SHP77 treated with DMSO at 0.1 percent for 48 hours (cell line): ENCODE data around the gene GPATCH2L.

Experiments used
- DNase-seq: peaks from one replicate; lab custom pipeline; 2025; lab: John Stamatoyannopoulos, UW

The GPATCH2L gene

DNA sequence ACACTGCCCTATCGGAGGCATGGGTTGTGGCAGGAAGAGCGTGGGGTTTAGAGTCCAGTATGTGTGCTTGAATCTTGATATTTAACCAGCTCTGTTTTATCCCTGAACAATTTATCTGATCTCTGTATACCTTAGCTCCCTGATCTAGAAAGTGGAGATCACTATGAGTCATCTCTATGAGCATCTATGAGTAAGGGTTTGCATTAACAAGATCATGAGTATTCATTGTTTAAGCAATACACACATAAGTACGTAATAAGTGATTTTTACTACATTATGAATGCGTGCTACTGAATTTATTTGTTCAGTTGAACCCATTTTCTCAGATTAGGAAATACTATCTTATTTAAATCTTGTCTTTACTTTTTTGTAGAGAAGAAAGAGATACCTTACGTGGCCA is 49.4 kb downstream of the GPATCH2L start:
- DNase-seq: no peak

DNA sequence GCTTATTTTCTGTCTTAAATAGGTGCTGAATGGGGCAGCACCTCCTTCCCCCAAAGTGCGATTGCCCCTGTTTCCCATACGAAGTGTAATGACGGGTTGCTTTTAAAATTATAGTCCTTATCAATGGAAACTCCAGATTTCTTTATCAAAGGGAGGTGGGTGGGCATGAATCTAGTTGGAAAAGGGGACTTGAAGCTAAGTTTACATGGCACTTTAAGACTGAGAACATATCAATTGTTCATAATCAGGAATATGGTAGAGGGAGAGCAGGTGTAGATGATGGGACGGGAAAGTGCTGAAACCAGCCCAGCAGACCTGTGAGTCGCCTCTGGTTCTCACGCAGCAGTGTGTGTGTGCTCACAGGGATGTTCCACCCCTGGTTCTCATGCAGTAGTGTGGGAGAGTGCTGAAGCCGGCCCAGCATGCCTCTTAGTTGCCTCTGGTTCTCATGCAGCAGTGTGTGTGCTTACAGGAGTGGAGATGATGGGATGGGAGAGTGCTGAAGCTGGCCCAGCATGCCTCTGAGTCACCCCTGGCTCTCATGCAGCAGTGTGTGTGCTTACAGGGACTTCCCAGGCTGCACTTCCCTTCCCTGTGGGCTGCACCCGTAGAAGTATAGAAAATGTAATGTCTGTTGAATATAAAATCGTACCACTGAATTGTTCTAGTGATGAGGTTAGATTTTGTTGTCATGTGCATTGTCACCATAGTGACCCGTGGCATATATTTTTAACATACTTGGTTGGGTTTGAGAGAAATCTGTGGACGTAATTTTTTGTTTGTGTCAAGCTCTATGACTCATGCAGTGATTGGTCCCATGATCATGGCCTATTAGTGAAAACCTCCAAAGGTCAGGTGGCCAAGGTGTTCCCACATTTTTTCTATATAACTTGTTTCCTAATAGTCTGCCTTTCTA is 51.6 kb downstream of the GPATCH2L start:
- DNase-seq: no peak

DNA sequence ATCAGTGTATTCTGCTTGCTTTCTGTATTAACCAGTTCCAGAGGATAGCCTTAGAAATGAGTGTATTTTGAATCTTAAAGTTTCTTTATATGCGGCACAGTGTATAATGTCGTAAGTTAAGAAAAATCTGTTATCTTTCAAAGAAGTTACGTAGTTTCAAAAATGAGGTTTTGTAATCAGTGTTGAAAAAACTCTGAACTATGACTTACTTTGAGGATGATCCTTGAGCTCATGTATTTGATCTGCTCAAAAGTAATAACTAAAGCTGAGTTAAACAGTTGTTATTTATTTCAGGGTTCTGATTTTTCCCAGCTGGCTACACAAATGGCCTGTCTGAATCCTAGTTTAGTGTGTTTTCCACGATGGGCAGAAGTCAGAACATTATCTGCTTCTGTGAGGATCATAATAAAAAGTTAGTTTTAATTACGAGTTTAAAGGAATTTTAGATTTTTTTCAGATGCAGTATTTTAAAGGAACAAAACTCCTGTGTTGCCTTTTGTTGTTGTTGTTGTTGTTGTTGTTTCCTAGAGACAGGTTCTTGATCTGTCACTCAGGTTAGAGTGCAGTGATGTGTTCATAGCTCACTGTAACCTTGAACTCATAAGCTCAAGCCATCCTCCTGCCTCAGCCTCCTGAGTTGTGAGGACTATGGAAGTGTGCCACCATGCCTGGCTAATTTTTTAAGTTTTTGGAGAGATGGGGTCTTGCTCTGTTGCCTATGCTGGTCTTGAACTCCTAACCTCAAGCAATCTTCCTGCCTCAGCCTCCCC is 52.9 kb downstream of the GPATCH2L start:
- DNase-seq: no peak

DNA sequence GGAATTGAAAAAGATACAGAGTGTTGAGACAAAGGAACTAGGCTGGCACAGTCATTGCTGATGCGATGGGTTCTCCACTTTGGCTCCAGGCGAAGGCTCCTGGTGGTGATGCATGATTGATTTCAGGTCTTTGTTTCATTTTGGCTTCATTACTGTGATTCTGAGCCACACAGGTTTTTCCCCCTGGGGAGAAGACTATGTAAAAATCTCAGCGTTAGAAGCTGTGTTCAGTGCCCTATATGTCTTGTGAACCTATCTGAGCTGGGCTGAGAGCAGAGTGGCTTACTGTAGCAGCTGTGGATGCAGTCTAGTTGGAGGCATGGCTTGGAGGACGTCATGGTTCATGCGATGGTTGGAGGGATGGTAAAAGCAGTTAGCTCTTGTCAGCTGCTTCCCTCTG is 54.0 kb downstream of the GPATCH2L start:
- DNase-seq: no peak

DNA sequence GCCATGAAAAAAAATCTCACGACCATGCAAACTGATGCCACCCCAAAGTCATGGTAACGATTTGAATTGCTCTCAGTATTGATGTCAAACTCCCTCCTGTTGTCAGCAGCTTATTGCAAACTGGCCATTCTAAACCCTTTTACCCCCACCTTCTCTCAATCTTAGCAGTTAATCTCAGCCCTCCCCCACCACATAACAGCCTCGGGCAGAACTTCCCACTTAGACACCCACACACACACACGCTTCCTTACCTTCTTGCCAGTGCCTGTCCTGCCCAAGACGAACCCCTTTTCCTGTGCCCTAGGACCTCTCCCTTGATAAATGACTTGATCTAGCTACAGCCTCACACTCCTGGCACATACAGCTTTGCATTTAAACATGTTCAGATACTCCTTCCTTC is 56.6 kb downstream of the GPATCH2L start:
- DNase-seq: no peak

DNA sequence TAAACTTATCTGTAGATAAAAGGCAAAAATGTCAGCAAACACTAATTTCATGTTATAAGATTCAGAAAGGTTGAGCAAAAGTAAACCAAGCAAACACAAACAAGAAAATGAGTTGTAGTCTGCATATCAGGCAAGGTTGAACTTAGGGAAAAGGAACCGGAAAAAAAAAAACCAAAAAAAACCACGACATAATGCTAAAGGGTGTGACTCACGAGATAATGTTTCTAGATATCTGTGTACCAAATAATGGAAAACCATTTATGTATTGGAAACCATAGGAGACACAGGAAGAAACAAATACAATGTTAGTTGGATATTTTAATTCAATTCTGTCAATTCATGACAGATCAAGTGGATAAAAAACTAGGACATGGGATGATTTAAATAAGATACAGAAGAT is 60.5 kb downstream of the GPATCH2L start:
- no peak for DNase-seq

DNA sequence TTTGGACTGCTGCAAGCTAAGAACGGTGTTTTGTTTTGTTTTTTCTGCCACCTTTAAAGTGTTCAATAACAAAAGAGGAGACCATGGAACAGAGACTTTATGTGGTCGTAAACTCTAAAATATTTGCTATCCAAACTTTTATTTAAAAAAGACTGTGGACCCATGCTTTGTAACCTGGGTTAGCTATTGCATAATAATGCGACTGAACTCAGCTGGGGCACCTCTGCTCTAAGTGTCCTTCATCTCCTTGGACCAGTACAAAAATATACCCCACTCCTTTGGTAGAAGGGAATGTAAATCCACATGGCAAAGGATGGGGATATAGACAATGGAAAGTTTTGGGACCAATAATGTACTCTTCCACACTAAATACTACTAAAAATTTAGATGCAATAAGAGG is 65.5 kb downstream of the GPATCH2L start:
- DNase-seq: no peak

DNA sequence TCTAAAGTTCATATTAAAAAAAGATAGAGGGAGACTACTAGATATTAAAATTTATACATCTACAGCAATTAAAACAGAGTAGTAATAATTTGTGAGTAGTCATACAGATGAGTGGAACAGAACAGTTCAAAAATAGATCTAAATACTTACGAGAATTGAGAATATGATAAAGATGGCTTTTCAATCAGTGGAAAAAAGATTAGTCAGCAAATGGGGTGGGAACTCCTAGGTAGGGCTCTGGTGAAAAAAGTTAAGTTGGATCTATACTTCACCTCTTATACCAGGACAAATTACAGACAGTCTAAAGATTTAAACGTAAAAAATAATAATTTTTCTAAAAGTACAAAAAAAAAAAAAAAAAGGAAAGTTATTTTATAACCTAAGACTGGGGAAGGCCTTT is 66.9 kb downstream of the GPATCH2L start:
- no peak for DNase-seq

DNA sequence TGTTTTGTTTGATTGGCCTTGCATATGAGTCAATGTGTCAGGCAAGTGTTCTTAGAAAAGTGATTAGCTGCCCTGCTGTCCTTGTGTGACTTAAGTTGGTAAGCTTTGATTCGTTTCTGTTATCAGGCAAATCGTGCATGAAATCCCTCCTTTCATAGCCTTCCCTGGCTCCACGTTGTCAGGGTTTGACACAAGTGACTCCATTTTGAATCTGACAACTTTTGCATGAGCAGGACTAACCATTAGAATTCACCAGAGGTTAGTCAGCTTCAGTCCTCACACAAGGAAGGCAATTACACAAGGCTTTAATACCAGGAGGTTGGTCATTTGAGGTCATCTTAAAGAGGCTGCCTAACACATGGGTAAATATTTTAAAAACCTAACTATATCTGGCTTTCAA is 68.2 kb downstream of the GPATCH2L start:
- no peak for DNase-seq

DNA sequence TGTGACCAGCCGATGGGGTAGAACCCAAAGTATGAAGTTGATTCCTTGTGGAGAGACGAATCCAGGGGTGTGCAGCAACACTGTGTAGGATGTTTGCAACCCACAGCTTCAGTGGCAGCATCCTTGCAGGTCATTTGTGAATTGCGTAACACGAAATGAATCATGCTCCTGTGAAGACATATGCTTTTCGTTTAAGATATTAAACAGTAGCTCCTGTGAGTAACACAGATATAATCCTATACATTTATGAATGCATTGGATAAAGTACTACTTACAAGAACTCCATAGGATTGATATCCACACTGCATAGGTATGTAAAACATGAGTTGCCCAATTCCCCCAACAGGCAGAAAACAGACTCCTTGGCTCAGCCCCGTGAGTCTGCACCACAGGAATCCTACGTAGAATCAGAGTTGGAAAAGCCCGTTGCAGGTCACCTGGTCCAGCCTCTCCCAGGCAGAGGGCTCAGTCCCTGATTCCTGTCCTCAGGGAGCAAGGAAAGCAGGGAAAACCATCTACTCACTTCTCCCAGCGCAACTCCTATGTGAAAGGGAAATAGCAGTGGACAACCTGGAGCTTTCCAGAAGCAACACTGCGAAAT is 75.8 kb downstream of the GPATCH2L start:
- DNase-seq: no peak

DNA sequence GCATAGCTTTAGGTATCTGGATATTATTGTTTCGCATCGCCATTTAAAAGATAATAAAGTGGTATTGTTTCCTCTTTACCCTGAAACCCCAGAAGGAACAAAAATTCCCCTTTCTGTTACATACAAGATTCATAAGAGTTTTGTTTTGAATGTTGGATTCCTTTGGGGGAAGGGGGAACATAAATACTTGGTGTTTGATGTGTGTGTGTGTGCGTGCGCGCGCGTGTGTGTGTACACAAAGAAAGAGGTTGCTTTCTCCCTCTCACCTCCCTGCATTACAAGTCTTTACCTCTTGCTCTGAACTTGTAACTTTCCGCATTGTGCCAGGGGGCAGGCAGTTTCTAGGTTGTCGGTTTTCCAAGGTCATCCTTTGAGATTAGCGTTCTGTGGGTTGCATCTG is 76.4 kb downstream of the GPATCH2L start:
- no peak for DNase-seq

DNA sequence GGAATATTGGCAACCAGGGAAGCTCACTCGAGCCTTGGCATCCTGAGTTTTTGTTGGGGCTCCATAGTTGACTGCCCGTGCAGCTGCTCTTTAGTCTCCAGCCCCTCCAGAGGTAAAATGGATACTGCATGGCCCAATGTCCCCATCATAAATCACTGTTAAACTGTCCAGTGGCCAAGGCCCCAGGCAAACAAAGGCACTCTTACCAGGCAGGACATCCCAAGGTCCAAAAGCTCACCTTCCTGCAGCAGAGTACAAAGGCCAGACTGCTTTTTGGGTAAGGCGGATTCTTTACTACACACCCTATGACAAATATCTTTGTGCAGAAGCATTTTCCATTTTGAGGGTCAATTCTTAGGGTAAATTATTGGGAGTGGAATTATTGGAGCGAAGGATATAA is 81.1 kb downstream of the GPATCH2L start:
- DNase-seq: no peak

DNA sequence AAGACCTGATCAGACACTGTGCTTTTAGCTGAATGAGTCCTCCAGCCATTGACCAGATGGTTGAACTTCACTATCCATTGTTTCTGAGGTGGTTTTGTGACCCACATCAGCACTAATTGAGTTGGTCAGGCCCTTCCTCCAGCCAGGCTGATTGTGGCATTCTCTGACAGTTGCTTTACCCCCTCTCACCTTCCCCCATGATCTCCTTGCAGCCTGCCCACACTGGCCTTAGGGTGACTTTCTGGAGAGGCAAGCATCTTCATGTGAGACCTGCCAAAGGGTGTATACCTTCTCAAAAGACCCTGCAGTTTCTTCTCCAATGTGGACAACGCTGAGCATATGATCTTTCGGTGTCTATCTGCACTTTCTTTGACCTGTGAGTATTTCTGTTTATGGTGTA is 83.9 kb downstream of the GPATCH2L start:
- DNase-seq: no peak

DNA sequence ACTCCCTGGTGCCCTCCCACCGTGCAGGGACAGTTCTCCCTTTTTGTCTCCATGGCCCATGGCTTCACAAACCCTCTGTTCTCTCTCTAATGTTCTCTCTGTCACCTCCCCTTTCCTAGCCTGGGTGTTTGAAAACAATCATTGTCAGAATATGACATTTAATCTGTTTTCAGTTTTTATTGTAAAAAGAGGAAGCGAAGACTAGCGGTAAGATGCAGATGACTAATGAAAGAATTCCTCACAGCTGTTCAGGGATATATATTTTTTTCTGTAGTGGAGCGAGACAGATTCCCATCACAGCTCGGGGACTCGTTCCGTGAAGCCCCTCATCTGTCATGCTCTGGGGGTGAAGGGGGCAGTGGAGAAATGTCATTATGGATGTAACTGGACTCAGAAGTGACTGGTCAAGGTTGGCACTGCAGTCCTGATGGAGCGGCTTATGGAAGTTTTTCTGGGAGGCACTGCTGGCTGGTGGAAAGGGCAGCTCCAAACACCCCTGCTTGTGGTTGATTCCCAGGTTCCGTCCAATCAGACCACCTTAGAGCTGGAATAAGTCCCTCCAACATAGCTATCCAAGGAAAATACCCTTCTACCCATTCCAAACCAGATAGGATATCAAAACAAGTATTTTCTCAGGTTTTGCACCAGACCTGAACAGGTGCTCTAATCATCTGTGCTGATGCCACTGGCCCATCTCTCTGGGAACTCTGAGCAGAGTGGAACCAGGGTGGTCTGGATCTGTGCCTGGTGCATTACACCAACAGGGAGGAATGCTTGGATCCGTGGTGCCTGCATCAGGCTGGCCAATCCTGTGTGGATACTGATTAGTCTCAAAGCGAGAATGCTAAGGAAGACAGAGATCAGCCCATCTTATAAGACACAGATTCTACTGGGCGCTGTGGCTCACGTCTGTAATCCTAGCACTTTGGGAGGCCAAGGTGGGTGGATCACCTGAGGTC is 84.7 kb downstream of the GPATCH2L start:
- no peak for DNase-seq

DNA sequence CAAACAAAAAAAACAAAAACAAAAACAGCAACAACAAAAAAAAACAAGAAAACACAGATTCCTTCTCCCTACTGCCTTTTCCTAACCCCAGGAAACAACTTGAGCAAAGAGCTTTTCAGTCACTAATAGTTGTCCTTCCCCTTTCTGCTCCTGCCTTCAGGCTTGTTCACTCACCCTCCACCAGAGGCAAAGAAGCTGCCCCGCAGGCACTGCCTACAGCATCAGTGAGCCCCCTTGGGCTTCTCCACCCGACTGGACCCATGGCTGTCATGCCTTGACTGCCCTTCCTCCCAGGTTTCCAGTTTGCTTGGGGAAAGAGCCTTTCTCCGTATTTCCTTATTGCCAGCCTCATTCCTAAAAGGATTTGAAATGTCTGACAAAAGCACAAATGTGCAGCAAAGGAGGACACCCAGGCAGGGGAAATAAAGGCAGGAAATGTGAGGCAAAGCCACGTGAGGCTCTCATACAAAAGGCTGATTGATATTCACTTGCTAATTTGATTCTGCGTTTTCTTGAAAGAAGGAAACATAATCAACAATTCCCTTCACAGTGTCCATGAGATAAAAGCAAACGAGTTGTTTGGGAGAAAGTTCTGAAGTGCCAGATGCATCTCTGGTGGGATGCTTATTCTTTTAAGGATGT is 85.7 kb downstream of the GPATCH2L start:
- no peak for DNase-seq

DNA sequence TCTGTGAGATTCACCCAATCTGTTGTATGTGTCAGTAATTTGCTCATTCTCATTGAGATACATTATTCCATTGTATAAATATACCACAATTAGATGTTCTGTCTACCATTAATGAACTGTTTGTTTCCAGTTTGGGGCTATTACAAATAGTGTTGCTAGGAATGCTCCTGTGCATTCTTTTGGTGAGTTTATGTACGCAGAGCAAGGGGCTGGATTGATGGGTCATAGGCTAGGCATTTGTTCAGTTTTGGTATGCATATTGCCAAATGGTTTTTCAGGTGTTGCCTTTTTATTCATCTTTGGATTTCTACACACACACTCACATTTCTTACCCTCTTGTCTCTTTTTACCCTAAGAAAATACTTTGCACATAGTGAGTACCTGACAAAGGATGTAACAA is 93.4 kb downstream of the GPATCH2L start:
- DNase-seq: no peak

DNA sequence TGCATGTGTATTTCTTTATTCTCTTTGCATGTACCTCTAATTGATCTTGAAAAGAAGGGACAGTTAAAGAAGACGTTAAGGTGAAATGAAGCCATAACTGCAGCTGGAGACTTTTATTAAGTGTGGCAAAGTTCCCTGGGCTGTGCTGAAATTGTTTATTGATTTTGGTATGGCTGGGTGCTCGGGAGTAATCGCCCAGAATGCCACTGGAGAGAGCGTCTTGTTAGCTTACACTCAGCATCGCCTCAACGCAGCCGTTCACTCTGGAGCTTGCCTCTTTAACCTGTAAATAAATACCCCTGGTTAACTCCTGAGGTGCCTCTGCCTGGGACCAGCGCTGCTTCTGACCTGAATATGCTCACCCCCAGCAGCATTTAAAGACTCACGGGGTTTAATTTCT is 98.6 kb downstream of the GPATCH2L start:
- DNase-seq: no peak

DNA sequence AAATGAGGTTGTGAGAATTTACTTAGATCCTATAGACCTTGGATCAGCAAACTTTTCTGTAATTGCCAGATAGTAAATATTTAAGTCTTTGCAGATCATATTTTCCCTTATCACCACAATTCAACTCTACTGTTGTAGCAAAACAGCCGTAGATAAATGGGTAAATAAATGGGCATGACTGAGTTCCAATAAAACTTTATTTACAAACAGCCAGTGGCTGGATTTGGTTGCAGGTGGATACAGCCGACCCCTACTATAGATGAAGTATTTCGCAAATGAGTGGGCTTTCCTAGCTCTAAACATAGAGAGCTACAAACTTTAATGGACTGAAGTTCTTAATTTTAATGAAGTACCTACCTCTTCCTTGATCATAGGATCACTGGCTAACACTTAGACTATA is 100.7 kb downstream of the GPATCH2L start:
- DNase-seq: no peak

DNA sequence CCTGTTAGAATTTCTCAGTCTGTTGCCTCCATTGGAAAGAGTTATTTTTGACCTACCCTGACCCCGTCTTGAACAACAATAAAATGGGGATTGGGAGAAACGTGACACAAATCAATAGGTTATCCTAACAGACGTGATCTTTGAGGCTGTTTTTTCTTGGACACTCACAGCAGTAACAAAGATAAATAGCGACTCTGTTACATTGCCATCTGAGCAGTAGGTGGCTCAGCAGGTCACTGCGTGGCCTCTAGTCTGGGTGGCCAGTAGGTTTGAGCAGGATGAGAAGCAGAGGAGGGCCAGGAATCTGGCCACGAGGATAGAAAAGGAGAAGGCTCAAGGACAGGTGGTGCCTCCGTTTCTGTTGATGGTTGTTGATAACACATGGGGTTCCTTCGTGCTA is 101.4 kb downstream of the GPATCH2L start:
- no peak for DNase-seq

DNA sequence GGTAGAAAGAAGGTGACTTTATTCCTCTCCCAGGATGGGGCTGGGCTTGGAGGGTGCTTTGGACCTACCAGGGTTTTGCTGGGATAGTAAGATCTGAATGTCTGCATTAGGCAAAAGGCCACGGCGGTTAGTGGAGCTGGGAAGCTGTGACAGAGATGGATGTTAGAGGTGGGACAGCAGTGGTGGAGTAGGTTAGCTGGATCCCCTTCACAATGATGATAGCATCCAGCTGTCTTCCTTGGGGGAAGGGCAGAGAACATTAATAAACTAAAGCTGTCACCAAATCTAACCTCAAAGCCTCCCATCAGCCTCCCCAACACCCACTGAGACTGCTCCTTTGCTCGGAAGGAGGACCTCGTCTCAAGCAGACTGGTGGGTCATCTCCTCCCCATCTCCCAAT is 104.8 kb downstream of the GPATCH2L start:
- no peak for DNase-seq

DNA sequence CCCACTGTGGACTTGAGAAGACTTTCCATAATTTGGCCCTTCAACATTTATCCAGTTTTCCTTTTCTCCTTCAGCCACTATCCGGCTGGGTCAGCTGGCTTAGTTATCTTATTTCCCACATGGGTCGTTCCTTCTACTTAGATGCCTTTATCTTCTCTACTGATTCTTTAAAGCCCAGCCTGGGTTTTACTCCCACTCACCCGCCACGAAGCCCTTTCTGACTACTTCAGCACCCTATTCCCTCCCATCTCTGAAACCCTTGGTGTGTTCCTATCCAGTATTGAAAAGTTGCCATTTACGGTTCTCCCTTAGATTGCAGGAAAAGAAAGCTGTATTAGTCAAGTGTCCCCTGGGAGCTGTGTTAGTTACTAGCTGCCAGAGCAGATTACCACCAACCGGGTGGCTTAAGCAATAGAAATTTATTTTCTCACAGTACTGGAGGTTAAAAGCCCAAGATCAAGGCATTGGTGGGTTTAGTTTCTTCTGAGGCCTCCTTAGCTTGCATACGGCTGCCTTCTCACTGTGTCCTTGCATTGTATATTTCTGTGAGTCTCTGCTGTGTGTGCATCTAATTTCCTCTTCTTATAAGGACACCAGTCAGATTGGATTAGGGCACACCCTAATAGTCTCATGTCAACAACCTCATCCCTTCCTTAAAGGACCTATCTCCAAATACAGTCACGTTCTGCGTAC is 105.5 kb downstream of the GPATCH2L start:
- no peak for DNase-seq
